ENCODE measurements around the gene QPRT.
"Not testable (repeated sequence)": the region's sequence is repeated elsewhere in the genome, so short reads cannot be mapped to it uniquely, and the experiment has no call there.

QPRT gene

DNA sequence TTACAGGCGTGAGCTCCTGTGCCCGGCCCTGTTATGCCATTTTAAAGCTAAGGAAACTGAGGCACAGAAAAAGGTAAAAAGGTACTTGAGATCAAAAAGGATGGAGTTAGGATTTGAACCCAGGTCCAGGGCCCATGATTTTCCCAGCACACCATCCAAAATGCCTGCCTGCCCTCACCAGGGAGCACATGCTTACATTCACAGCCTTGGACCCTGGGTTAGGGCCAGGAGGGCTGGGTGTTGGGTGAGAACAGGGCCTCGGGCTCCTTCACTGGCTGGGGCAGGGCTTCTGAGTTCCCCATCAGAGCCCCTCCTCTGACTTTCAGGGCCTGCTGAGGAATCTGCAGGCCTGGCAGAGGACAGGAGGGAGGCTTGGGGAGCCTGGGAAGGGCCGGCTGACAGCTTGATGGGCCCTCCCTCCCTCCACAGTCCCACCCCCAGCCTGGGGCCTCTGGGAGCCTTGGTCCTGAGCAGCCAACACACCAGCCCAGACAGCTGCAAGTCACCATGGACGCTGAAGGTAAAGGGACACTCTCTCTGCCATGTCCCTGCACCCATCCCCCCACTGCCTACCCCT is at the start of gene QPRT:
Gene QPRT, plus strand, starts transcription at position 490 of the 577 bp plus-strand sequence. Its CDS starts 18 bp downstream, at position 508.
- DNase-seq (ENCODE audit: low read depth in 2 of 2): no peak

DNA sequence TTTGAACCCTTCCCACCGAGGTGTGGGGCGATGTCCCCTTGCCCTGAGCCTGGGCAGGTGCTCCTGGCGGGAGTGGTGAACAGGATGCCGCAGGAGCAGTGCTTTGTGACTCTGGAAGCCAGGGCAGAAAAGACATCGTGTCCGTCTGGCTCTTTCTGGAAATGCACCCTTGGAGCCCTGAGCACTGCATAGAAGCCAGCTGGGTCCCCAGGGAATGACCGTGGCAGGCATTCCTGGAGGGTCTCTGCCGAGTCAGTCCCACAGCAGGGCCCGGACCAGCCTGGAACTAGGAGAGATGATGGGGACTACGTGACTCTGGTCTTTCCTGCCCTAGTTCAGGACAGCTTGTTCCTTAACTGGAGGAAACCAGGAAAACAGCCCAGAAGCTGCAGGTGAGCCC is 49.7 kb upstream of the QPRT start:
- not testable (repeated sequence) for DNase-seq (ENCODE audit: low read depth in 2 of 2)

DNA sequence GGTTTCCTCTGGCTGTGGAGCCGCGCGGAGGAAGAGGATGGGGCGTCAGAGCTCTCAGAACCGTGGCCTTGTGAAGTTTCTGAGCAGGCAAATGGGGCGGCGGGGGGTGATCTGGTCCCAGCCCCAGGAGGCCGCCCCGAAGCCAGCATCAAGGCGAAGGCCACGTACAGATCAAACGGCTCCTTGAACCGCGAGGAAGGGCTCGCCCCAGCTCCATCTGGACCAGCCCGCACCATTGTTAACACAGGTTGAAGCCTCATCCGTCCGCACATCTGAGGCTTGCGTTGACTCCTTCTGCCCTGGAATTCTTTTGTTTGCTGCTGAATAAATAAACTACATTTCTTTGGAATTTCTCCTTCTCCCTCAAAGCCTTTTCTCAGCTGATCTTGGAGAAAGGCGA is 47.3 kb upstream of the QPRT start:
- not testable (repeated sequence) for DNase-seq (ENCODE audit: low read depth in 2 of 2)

DNA sequence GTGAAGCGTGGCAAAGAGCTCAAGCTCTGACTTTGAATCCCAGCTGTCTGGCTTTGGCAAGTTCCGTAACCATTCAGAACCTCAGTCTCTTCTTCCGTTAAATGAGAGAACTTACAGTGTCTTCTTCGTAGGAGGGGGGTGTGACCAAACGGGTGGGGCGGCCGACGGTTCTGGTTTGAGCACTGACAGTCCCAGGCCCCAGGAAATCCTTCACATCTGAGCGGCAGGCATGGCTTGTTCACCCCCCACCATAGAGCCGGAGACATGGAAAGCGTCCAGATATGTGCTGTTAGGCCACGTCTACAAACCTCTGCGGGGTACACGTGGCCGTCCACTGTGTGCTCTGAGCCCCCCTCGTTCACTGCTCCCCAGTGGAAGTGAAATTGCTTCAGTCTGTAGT is 43.1 kb upstream of the QPRT start:
- not testable (repeated sequence) for DNase-seq (ENCODE audit: low read depth in 2 of 2)

DNA sequence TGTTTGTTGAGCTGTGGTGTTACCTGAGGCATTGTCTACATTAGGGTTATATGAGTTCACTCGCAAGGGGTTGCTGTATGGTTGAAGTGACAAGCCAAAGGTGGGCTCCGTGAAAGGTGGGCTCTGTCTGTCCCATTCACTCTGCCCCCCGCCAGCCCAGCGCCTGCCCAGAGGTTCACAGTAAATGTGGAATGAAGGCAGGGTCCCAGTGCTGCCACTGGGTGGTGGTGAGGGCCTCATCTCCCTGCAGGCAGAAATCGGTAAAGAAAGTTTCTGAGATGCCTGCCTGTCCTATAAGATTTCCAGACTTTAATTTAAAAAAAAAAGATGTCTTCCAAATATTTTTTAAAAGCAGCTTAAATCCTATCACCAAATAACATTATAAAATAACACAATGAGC is 42.6 kb upstream of the QPRT start:
- DNase-seq (ENCODE audit: low read depth in 2 of 2): not testable (repeated sequence)

DNA sequence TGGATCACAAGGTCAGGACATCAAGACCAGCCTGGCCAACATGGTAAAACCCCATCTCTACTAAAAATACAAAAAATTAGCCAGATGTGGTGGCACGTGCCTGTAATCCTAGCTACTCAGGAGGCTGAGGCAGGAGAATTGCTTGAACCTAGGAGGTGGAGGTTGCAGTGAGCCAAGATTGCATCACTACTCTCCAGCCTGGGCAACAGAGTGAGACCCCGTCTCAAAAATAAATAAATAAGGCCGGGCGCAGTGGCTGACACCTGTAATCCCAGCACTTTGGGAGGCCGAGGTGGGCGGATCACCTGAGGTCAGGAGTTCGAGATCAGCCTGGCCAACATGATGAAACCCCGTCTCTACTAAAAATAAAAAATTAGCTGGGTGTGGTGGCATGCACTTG is 40.2 kb upstream of the QPRT start:
- DNase-seq (ENCODE audit: low read depth in 2 of 2): not testable (repeated sequence)

DNA sequence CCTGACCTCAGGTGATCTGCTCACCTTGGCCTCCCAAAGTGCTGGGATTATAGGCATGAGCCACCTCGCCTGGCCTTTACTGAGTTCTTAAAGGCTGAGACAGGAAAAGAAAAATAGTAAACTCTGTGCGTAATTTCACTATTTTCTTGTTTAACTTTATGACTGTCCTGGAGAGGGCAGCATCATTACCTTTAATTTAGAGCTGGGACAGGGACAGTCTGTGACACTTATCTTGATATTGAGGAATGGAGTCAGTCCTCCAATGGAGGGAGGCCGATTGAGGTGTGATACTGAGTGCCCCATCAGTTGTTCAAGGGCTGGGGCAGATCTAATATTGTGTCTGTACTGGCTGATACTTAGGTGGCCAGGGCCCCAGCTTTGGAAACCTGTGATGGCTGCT is 37.4 kb upstream of the QPRT start:
- DNase-seq (ENCODE audit: low read depth in 2 of 2): no peak

DNA sequence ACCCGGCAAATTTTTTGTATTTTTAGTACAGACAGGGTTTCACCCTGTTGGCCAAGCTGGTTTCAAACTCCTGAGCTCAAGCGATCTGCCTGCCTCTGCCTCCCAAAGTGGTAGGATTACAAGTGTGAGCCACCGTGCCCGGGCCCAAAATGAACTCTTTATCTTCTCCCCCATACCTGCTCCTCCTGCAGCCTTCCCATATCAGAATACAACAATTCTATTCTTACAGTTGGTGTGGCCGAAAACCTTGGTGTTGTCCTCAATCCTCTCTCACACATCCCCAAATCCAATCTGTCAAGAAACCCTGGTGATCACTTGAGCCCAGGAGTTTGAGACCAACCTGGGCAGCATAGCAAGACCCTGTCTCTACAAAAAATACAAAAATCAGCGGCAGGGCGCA is 35.4 kb upstream of the QPRT start:
- DNase-seq (ENCODE audit: low read depth in 2 of 2): no peak

DNA sequence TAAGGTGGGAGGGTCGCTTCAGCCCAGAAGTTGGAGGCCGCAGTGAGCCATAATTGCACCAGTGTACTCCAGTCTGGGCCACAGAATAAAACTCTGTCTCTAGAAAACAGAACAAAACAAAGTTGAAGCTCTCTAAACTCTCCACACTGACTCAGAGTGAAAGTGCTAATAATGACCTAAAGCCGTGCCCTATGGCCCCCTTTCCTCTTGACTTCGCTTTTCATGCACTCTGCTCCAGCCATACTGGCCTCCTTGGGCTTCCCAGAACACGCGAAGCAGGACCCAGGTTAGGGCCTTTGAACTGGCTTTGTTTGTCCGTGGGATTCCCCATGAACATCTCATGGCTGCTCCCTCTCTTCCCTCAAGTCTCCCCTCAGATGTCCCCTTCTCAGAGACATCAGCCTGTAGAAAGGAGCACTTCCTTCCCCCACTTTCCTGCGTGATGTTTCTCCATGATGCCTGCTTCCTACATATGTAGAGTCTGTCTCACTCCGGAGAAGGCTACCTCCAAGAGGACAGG is 34.6 kb upstream of the QPRT start:
- DNase-seq (ENCODE audit: low read depth in 2 of 2): no peak

DNA sequence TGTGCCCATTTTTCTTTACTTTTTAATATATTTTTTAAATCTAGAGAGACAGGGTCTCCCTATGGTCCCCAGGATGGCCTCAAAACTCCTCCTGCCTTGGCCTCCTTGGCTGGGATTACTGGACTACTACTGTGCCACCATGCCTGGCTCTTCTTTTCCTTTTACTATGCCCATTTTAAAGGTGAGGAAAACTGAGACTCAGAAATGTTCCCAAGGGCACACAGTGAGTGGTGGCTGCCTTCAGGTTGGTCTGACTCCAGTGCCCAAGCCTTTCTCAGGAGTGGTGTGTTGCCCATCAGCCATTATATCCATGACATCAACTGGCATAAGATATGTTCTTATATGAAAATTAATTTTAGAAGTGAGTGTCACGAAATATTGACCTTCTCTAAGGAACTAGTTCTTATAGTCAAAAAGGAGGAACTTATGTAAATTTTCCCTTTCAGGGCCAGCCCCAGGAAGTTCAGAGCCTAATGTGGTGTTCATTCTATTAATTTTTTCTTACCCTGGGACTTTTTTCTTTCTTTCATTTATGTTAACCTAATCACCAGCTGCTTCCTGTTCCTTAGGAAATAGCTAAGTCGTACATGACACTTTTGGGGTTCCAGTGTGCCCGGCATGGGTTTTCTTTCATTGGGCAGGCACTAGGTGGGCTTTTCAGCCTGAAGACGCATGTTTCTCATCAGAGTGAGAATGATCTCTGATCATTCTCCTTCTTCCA is 33.8 kb upstream of the QPRT start:
- no peak for DNase-seq (ENCODE audit: low read depth in 2 of 2)

DNA sequence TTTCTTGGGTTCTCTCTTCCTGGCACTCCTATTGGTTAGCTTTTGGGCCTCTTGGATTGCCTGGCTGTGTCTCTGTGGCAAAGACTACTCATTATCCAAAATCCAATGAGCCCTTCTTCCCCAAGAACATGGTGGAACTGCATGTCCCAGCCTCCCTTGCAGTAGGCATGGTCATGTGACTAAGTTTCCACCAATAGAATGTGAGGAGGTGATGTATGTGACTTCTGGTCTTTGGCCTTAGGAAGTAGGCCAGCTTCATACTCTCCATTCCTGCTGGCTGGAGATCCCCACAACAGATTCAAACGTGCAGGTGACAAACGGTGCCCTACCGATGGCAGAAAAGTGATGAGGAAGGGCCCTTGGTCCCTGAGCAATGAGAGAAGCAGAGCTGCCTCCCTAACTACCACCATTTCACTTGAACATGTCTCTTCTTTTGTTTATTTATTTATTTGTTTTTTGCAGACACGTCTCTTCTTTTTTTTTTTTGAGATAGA is 33.2 kb upstream of the QPRT start:
- DNase-seq (ENCODE audit: low read depth in 2 of 2): no peak

DNA sequence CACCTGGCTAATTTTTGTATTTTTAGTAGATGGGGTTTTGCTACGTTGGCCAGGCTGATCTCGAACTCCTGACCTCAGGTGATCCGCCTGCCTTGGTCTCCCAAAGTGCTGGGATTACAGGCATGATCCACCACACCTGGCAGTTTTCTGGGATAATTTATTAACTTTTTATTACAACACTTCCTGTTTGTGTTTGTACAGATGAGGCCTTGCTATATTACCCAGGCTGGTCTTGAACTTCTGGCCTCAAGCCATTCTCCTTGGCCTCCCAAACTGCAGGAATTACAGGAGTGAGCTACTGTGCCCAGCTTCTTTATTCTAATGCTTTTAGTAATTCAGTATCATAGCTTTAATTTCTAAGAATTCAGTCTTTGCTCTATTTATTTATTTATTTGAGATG is 32.0 kb upstream of the QPRT start:
- DNase-seq (ENCODE audit: low read depth in 2 of 2): no peak

DNA sequence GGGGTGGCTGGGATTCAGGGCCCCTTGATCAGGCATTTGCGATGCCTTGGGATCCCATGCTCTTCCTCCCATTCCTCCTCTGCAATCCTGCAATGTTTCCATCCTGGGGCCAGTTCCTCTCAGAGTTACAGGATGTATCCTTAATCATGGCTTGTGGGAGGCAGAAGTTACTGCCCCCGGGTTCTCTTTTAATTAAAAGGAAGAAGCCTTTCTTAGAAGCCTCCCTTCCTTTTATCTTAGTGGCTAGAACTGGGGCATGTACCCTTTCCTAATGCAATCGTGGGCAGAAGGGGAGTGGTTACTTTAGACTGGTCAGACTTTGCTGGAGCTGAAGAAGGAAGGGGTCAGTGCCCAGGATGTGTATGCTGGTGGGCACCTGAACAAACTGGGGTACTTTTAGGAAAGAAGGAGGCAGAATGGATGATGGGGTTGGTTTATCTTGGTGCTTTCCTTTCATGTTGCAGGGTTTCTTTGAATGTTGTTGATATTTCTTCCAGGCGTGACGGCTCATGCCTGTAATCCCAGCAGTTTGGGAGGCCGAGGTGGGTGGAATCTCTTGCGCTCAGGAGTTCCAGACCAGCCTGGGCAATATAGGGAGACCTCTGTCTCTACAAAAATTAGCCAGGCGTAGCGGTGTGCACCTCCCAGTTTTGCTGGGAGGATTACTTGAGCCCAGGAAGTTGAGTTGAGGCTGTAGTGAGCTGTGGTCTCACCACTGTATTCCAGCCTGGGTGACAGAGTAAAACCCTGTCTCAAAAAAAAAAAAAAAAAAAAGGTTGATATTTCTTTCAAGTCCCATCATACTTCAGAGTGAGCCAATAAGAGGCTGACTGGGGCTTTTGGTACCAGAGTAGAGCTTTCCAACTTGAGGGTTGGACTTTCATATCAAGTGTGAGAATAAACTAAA is 29.1 kb upstream of the QPRT start:
- DNase-seq (ENCODE audit: low read depth in 2 of 2): no peak

DNA sequence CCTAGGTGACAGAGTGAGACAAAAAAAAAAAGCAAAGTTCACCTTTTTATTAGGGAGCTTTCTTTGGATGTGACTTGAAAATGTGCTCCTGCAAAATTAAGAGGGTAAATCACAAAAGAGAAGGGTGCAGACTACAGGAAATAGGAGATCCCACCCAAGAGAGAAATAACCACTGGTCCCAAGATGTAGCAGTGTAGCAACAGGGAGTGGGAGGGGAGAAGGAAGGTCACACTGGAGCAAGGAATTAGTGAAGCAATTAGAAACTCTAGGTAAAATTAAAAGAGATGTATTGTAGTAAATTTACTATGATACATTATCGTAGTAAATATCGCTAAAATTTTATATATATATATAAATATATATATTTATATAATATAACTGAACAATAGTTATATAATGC is 28.2 kb upstream of the QPRT start:
- no peak for DNase-seq (ENCODE audit: low read depth in 2 of 2)

DNA sequence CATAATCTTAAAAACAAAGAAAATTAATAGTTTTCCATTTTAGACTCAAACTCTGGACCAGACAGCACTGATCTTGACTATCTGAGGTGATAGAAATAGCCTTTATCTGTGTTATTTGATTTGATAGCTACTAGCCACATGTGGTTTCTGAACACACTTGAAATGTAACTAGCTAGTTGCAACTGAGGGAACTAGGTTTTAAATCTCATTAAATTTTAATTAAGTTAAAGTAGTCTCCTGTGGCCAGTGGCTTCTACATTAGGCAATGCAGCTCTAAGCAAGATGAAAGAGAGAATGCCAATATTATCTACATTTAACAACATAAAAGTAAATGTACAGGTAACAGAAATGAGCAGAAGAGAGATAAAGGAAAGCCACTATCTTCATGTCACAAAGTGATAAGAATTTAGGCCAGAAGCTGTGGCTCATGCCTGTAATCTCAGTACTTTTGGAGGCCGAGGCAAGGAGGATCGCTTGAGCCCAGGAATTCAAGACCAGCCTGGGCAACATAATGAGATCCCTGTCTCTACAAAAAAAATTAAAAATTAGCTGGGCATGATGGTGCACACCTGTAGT is 27.1 kb upstream of the QPRT start:
- no peak for DNase-seq (ENCODE audit: low read depth in 2 of 2)

DNA sequence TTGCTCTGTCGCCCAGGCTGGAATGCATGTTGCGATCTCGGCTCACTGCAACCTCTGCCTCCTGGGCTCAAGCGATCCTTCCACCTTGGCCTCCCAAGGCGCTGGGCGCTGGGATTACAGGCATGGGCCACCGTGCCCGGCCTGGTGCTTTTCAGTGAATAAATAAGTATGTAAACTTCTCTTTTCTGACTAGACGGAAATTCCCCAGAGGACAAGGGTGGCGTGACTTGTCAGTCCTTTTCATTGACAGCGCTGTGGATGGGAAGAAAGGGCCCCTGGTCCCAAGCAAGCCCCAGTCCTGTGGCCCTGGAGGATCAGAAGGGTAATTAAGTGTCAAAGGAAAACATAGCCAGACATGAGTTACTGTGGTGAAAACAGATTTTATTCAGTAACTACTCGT is 25.5 kb upstream of the QPRT start:
- no peak for DNase-seq (ENCODE audit: low read depth in 2 of 2)

DNA sequence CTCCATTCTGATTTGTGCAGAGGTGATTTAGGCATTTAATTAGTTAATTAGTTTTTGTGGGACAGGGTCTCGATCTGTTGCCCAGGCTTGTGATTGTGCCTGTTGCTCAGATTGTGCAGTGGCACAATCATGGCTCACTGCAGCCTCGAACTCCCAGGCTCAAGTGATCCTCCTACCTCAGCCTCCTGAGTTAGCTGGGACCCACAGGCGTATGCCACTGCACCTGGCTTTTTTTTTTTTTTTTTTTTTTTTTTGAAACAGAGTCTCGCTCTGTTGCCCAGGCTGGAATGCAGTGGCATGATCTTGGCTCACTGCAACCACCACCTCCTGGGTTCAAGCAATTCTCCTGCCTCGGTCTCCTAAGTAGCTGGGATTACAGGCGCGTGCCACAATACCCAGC is 25.1 kb upstream of the QPRT start:
- DNase-seq (ENCODE audit: low read depth in 2 of 2): not testable (repeated sequence)

DNA sequence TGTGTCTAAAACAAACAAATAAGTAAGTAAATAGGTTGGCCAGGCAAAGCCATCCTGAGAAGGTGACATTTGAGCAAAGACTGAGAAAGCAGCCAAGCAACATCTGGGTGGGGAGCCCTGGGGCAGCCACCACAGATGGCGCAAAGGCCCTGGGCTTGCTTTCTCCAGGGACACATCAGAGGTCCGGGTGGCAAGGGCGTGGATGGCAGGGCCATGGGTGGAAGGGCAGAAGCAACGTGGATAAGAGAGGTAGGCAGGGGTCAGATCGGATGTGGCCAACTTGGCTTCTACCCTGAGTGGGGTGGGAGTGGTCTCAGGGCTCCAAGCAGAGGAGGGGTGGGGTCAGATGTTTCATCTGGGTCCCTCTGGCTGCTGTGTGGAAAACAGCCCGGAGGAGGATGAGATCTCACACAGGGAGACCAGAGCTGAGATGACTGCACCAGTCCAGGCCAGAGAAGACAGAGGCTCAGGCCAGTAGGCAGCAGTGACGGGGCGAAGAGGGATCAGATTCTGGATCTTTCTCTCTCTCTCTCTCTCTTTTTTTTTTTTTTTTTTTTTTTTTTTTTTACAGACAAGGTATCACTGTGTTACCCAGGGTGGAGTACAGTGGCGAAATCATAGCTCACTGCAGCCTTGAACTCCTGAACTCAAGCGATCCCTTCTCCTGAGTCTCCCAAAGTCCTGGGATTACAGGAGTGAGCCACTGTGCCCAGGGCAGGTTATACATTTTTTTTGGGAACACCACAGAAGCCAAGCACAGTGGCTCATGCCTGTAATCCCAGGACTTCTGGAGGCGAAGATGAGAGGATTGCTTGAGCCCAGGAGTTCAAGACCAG is 22.1 kb upstream of the QPRT start:
- no peak for DNase-seq (ENCODE audit: low read depth in 2 of 2)

DNA sequence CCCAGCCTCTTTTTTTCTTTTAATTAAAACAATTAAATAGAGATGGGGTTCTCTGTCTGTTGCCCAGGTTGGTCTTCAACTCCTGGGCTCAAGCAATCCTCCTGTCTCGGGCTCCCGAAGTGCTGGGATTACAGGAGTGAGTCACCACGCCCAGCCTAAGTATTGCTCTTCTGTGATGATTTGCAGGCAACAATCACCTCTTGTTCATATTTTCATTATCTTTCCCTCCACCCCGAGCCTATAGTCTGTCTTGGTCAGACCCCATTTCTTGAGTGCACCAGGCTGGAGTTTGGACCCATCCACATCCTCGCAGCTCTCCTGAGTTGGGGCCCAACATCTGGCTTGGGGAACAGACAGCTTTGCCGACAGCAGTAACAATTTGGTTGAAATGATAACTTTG is 20.3 kb upstream of the QPRT start:
- no peak for DNase-seq (ENCODE audit: low read depth in 2 of 2)

DNA sequence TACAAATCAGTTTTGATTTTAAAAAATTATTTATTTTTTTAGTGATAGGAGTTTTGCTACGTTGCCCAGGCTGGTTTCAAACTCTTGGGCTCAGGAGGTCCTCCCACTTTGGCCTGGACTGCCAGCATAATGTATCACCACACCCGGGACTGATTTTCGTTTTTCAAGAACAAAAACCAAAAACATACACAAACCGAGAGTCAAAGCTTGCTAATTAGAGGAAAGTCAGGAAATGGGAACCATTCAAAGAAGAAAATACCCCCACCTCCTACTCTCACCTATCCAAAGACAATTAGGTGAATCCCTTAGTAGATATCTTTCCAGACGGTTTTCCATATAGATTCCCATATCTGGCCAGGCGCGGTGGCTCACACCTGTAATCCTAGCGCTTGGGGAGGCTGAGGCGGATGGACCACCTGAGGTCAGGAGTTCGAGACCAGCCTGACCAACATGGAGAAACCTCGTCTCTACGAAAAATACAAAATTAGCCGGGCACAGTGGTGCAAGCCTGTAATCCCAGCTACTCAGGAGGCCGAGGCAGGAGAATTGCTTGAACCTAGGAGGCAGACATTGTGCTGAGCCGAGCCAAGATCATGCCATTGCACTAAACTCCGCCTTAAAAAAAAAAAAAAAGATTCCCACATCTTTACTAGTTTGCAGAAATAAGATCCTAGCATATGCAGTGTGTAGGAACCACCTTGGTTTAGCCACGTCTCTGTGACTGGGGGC is 16.8 kb upstream of the QPRT start:
- DNase-seq (ENCODE audit: low read depth in 2 of 2): no peak

DNA sequence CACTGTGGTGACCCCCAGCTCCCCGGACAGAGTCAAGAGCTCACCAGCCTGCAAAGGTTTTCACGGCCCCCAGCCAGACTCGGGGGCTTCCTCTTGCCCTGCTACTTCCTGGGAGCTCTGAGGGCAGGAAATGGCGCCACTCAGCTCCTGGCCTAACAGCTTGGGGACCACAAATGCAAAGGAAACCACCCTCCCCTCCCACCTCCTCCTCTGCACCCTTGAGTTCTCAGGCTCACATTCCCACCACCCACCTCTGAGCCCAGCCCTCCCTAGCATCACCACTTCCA is 16.3 kb upstream of the QPRT start:
- DNase-seq (ENCODE audit: low read depth in 2 of 2): no peak

Measured in activated CD4-positive, alpha-beta T cell treated with anti-CD3 and anti-CD28 coated beads for 24 hours (primary cell).